Hematopoietic multipotent progenitor cell treated with erythropoietin and hydrocortisone succinate and interleukin-3 and kit ligand, for 15 days (in vitro differentiated cells): ENCODE data around the gene IPO4.
"Not testable (repeated sequence)": the region's sequence is repeated elsewhere in the genome, so short reads cannot be mapped to it uniquely, and the experiment has no call there.

Experiments used
- DNase-seq: peaks from one replicate; pipeline ENCODE4 v3.0.0-alpha.2; 2015; ENCODE audit warnings: low spot score

Gene IPO4

GRCh38 chr14:24216876-24217275 lies 28.3 kb upstream of the IPO4 start:
- not testable (repeated sequence) for DNase-seq

- DNase-seq: no peak
Observed at GRCh38 chr14:24216345-24216699, 27.7 kb upstream of the IPO4 start.

- DNase-seq: peak; percentile 90
Observed at GRCh38 chr14:24215495-24216344, 27.1 kb upstream of the IPO4 start, which contains the start of gene MDP1. Gene MDP1, minus strand, starts transcription at chr14:24216066. Its CDS starts 111 bp downstream, at chr14:24215955.

- no peak for DNase-seq
Observed at GRCh38 chr14:24213866-24214662, 25.4 kb upstream of the IPO4 start.

GRCh38 chr14:24212924-24213865 lies 24.6 kb upstream of the IPO4 start, which contains the start of gene CHMP4A:
Gene CHMP4A, minus strand, starts transcription at chr14:24213488. Its CDS starts 49 bp downstream, at chr14:24213439.
- DNase-seq: peak; percentile 88

- DNase-seq: no peak
Observed at GRCh38 chr14:24211311-24211710, 22.7 kb upstream of the IPO4 start.

- no peak for DNase-seq
Observed at GRCh38 chr14:24207625-24208024, 19.0 kb upstream of the IPO4 start.

GRCh38 chr14:24207104-24207551 lies 18.5 kb upstream of the IPO4 start:
- DNase-seq: no peak

- no peak for DNase-seq
Observed at GRCh38 chr14:24206260-24207103, 17.9 kb upstream of the IPO4 start.

GRCh38 chr14:24204163-24205146 lies 15.8 kb upstream of the IPO4 start:
- DNase-seq: no peak

- not testable (repeated sequence) for DNase-seq
Observed at GRCh38 chr14:24203249-24203886, 14.8 kb upstream of the IPO4 start.

- not testable (repeated sequence) for DNase-seq
Observed at GRCh38 chr14:24202538-24202937, 13.9 kb upstream of the IPO4 start.

GRCh38 chr14:24198814-24199524 lies 10.4 kb upstream of the IPO4 start:
- no peak for DNase-seq

GRCh38 chr14:24197056-24197450 lies 8.4 kb upstream of the IPO4 start:
- DNase-seq: no peak

GRCh38 chr14:24196071-24197055 lies 7.7 kb upstream of the IPO4 start:
- DNase-seq: peak; percentile 39

- peak; percentile 84 for DNase-seq
Observed at GRCh38 chr14:24195186-24196070, 6.8 kb upstream of the IPO4 start, which contains the start of gene TM9SF1. Gene TM9SF1, minus strand, starts transcription at chr14:24195441. Its CDS starts 422 bp downstream, at chr14:24195019.
